Activated CD8-positive, alpha-beta memory T cell treated with anti-CD3 and anti-CD28 coated beads, Interleukin-2, amount 50 U/mL, for 24 hours (primary cell): ENCODE results near the gene EML1.

Experiments used
- DNase-seq: peaks from one replicate; pipeline ENCODE4 v3.0.0-alpha.2; 2020; ENCODE audit errors: extremely low read depth

Gene EML1

DNA sequence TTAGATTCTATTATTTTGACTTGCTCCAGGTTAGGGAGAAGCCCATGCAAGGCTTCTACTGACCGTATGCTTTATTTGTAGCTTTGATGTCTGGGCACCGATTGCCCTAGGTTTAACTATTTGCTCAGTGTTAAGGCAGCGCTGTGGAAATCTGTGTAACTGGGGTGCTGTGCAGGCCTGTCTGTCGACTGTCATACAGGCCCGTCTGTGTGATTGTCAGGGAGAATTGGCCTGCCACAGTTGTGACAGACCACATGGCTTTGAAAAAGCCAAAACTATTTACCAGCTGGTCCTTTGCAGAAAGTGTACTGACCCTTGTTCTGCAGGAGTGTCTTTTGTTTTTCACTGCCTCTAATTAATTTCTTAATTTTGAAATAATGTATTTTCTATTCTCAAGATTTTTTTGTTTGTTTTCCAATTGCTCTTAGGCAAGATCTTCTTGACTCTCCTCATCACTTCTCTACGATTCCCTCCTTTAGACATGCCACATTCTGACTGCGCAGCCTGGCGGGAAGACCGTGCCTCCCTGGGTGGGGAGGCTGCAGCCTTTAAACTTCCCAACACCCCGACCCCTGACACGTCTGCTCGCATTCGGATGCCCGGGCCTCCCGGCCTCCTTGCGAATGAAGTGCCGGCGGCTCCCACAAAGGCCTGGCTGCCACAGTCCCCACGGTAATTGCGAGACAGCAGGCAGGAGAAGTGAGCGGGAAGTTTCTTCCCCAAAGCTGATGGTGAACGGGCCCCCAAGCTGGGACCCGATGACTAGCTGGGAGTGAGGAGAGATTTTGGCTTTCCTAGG is 173.0 kb downstream of the EML1 start:
- DNase-seq = no peak

GRCh38 chr14:99966912-99967311 is 173.7 kb downstream of the EML1 start:
- DNase-seq = no peak

GRCh38 chr14:99968191-99968920 is 175.1 kb downstream of the EML1 start:
- DNase-seq = no peak

GRCh38 chr14:99968941-99969340 is 175.7 kb downstream of the EML1 start:
- DNase-seq = no peak

- DNase-seq = no peak
Measured at GRCh38 chr14:99969673-99970322, 176.6 kb downstream of the EML1 start.

GRCh38 chr14:99971087-99971940 is 178.1 kb downstream of the EML1 start:
- peak; percentile 37 for DNase-seq

DNA sequence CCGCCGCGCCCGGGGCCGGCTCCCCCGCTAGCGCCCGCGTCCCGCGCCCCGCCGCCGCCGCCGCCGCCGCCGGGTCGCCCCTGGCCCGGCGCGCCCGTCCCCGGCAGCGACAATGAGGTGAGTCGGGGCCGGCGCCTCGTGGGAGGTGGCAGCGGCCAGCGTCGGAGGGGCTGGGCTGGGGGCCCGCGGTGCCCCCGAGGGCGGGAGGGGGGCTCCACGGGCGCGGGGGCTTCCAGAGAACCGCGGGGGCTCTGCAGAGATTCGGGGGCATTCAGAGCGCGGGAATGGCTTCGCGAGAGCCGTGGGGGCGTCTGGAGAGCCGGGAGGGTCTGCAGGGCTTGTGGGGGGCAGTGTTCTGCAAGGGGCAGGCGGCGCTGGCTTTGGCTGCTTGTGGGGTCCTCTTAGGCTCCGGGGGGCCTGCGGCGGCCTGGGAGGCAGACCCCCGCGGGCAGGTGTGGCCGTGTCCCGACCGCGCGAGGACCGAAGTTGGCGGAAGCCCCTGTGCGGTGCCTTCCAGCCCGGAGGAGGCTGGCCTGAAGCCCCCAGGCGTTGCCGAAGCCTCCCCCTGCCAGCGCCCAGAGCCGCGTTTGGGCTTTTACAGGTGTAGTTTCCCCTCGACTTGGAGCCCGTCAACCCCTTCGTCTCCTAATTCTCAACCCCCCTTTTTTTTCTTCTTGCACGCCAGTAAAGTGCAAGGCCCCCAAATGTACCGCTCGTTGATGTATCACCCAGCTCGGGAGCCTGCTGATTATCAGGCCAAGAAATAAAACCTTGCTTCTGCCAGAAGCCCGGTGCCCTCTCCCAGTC is 178.9 kb downstream of the EML1 start:
- DNase-seq = no peak

GRCh38 chr14:99972748-99973466 is 179.7 kb downstream of the EML1 start:
- DNase-seq = no peak

DNA sequence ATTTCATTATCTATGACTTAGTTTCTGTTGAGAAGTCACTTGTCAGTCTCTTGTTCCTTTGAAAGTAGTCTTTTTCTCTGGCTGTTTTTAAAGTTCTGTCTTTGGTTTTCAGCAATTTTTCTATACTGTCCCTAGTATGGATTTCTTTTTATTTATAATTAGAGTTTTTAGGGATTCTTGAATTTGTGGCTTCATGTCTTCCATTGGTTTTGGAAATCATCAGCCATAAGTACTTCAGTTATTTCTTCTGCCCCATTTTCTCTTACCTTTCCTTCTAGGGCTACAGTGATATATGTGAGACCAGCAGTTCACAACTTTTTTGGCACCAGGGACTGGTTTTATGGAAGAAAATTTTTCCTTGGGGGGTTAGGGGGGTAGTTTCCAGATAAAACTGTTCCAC is 182.0 kb downstream of the EML1 start:
- no peak for DNase-seq

DNA sequence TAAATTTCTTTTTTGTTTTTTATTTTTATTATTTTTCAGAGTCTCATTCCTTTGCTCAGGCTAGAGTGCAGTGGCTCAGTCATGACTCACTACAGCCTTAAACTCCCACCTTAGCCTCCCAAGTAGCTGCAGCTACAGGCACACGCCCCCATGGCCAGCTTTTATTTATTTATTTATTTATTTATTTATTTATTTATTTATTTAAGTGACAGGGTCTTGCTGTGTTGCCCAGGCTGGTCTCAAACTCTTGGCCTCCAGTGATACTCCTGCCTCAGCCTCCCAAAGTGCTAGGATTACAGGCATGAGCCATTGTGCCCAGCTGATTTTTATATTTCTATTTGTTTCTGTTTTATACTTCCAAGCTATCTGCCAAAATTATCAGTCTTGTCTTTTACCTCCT is 182.8 kb downstream of the EML1 start:
- no peak for DNase-seq

GRCh38 chr14:99976681-99977080 is 183.5 kb downstream of the EML1 start:
- no peak for DNase-seq

DNA sequence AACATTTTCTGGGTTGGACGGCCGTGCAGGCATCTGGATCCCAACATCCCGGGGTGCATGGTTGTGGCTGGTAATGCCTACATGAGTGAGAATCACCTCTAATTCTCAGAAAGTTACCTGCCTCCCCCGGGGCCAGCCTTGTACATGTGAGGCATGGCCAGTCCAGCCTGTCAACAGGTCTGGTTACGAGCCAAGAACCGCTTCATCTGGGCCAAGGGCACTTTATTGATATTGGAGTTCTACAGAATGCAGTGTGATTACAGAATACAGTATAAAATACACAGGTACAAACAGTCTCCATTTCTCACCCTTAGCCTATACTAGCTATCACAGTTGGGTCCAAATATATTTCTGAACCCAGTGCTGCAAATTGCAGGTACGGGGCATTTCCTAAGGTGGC is 187.1 kb downstream of the EML1 start:
- DNase-seq = no peak

- no peak for DNase-seq
Measured at GRCh38 chr14:99981806-99982205, 188.6 kb downstream of the EML1 start.

GRCh38 chr14:99982537-99983250 is 189.5 kb downstream of the EML1 start:
- no peak for DNase-seq

GRCh38 chr14:99983251-99984015 is 190.2 kb downstream of the EML1 start:
- DNase-seq = no peak

- DNase-seq = no peak
Measured at GRCh38 chr14:99984036-99984435, 190.8 kb downstream of the EML1 start.

DNA sequence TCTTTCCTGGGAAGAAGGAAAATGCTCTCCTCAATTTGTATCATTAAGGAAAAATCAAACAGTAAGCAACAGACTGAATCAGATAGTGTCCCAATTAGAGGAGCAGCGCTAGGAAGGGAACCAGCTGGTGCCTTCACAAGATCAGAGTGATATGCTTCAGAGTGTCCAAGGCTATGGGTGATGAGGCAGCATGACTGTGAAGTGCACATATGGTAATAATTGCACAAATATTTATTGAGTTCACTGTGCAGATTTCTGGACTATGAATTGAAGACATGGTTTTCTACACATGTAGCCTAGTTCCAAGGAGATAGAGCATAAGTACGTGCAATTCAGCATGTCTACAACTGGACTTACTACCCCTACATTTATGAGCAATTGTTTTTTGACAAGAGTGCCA is 193.2 kb downstream of the EML1 start:
- no peak for DNase-seq

GRCh38 chr14:99989032-99989431 is 195.8 kb downstream of the EML1 start:
- no peak for DNase-seq
